HepG2 (cell line): Measurements from ENCODE around the gene ZMAT1. TPM values are rescaled to one million over a fixed set of nuclear protein-coding genes. Genes with fewer than 3 reads are reported as not detected.

ENCODE experiments used
- ATAC-seq: fragments of 200-7000 bp; cut with Tn5 transposase; 3 replicates; pipeline ENCODE4 v1.9.1; 2020; ENCODE audit warnings: mild to moderate bottlenecking, moderate library complexity
- BruUV-seq: library from RNA; stranded (reverse); fragments of 400-500 nt; replicated peaks from 2 replicates; lab custom pipeline; 2021; lab: Mats Ljungman, UMichigan
- CTCF ChIA-PET: fragments of 300-600 bp; formaldehyde crosslinking; extraction: SDS; loops from one replicate; lab custom pipeline; 2021; ENCODE audit warnings: low total read pairs, inconsistent platforms, low intra/inter-chr PET ratio; lab: Yijun Ruan, JAX
- POLR2A ChIA-PET: fragments of 350-600 bp; sonication (Branson Sonifier 250); formaldehyde crosslinking; loops from one replicate; lab custom pipeline; 2020; ENCODE audit warnings: antibody characterized with exemption, inconsistent platforms; lab: Yijun Ruan, JAX
- DNase-seq: peaks from one replicate; pipeline ENCODE4 v3.0.0-alpha.2; 2015; ENCODE audit warnings: low spot score
- FAIRE-seq: peaks from 3 replicates; lab custom pipeline; 2011; peaks lifted over from hg19 to GRCh38; lab: Jason Lieb, UNC
- H2AFZ ChIP-seq: one replicate; pipeline ENCODE4 v1.6.1; 2011; ENCODE audit warnings: low read length, inconsistent platforms
- H3K27ac ChIP-seq: fragments of 300-600 bp; 3 replicates; pipeline ENCODE4 v1.8.0; 2011; ENCODE audit warnings: mixed run types, mild to moderate bottlenecking, mixed read lengths, low read length, inconsistent platforms; ENCODE audit not compliant: insufficient read depth; ENCODE audit errors: extremely low read length
- H3K27me3 ChIP-seq, 2 experiments: fragments of 200-600 bp in 1 of 2; 2 replicates in 1 of 2; 3 replicates in 1 of 2; pipeline versions ENCODE4 v1.6.0 to v1.8.0; 2011; ENCODE audit warnings: low read length in 2 of 2, mild to moderate bottlenecking in 2 of 2, moderate library complexity in 2 of 2, inconsistent platforms in 1 of 2; ENCODE audit not compliant: insufficient read depth in 2 of 2, control insufficient read depth in 1 of 2
- H3K36me3 ChIP-seq, 2 experiments: fragments of 200-600 bp in 1 of 2; replicated peaks in 1 of 2; 2 replicates in 1 of 2; 3 replicates in 1 of 2; pipeline versions ENCODE4 v1.5.1 to v1.8.0; 2011; ENCODE audit warnings: low read length in 2 of 2, inconsistent platforms in 1 of 2; ENCODE audit not compliant: insufficient read depth in 2 of 2, control insufficient read depth in 1 of 2
- H3K4me1 ChIP-seq: 2 replicates; pipeline ENCODE4 v1.5.1; 2012; ENCODE audit warnings: low read length, inconsistent platforms; ENCODE audit not compliant: insufficient read depth
- H3K4me2 ChIP-seq: 2 replicates; pipeline ENCODE4 v1.6.0; 2011; ENCODE audit warnings: low read depth, low read length, inconsistent platforms
- H3K4me3 ChIP-seq, 3 experiments: fragments of 200-600 bp in 1 of 3; sonication (generic), shearing (Covaris generic) in 1 of 3; replicated peaks in 1 of 3; 2 replicates each; pipeline ENCODE4 v1.5.1; 2011 to 2016; ENCODE audit warnings: low read length in 3 of 3, inconsistent platforms in 2 of 3, low read depth in 2 of 3, mild to moderate bottlenecking in 2 of 3, control low read depth in 1 of 3, mixed read lengths in 1 of 3; ENCODE audit not compliant: insufficient read depth in 1 of 3
- H3K79me2 ChIP-seq: one replicate; pipeline ENCODE4 v1.6.1; 2011; ENCODE audit warnings: low read length, inconsistent platforms; ENCODE audit not compliant: insufficient read depth
- H3K9ac ChIP-seq: 2 replicates; pipeline ENCODE4 v1.6.0; 2011; ENCODE audit warnings: mild to moderate bottlenecking, low read depth, low read length, inconsistent platforms; ENCODE audit not compliant: insufficient read depth
- H3K9me3 ChIP-seq: 2 replicates; pipeline ENCODE4 v1.5.1; 2012; ENCODE audit warnings: mild to moderate bottlenecking, low read length
- H4K20me1 ChIP-seq: 2 replicates; pipeline ENCODE4 v1.6.0; 2011; ENCODE audit warnings: inconsistent platforms, mild to moderate bottlenecking, low read length, moderate library complexity; ENCODE audit not compliant: insufficient read depth
- CBX5 ChIP-seq: sonication (generic); formaldehyde crosslinking; IDR thresholded peaks from 2 replicates; pipeline ENCODE4 v1.4.0; 2020; ENCODE audit warnings: missing genetic modification reagents, borderline replicate concordance
- DDIT3 ChIP-seq: sonication (generic); formaldehyde crosslinking; IDR thresholded peaks from 2 replicates; pipeline ENCODE4 v1.4.0; 2020; ENCODE audit warnings: mild to moderate bottlenecking, missing genetic modification reagents
- EED ChIP-seq: sonication (generic); formaldehyde crosslinking; IDR thresholded peaks from 2 replicates; pipeline ENCODE4 v1.5.0; 2020; ENCODE audit warnings: mild to moderate bottlenecking, missing genetic modification reagents
- FOXO4 ChIP-seq: sonication (generic); formaldehyde crosslinking; conservative IDR thresholded peaks from 2 replicates; pipeline ENCODE4 v1.8.1; 2023; ENCODE audit warnings: missing genetic modification reagents
- GMEB1 ChIP-seq: sonication (generic); formaldehyde crosslinking; IDR thresholded peaks from 2 replicates; pipeline ENCODE4 v1.5.1; 2020; ENCODE audit warnings: missing genetic modification reagents, mild to moderate bottlenecking, borderline replicate concordance
- GPN1 ChIP-seq: sonication (generic); formaldehyde crosslinking; IDR thresholded peaks from 2 replicates; pipeline ENCODE4 v1.5.1; 2020; ENCODE audit warnings: missing genetic modification reagents, borderline replicate concordance
- NR2C2 ChIP-seq: sonication (generic); formaldehyde crosslinking; IDR thresholded peaks from 2 replicates; pipeline ENCODE4 v1.4.0; 2020; ENCODE audit warnings: missing genetic modification reagents, mild to moderate bottlenecking, moderate library complexity, borderline replicate concordance
- THAP8 ChIP-seq: sonication (generic); formaldehyde crosslinking; IDR thresholded peaks from 2 replicates; pipeline ENCODE4 v1.5.1; 2020; ENCODE audit warnings: missing genetic modification reagents, mild to moderate bottlenecking, borderline replicate concordance
- THAP9 ChIP-seq: sonication (generic); formaldehyde crosslinking; IDR thresholded peaks from 2 replicates; pipeline ENCODE4; 2020; ENCODE audit warnings: missing genetic modification reagents, mild to moderate bottlenecking, borderline replicate concordance
- UBTF ChIP-seq: sonication (generic); formaldehyde crosslinking; IDR thresholded peaks from 2 replicates; pipeline ENCODE4 v1.4.0; 2020; ENCODE audit warnings: mild to moderate bottlenecking, missing genetic modification reagents
- ZNF598 ChIP-seq: sonication (generic); formaldehyde crosslinking; IDR thresholded peaks from 2 replicates; pipeline ENCODE4 v1.5.1; 2020; ENCODE audit warnings: mild to moderate bottlenecking, missing genetic modification reagents, borderline replicate concordance
- ZNF713 ChIP-seq: sonication (generic); formaldehyde crosslinking; IDR thresholded peaks from 2 replicates; pipeline ENCODE4 v1.4.0; 2020; ENCODE audit warnings: mild to moderate bottlenecking, missing genetic modification reagents
- ZNF784 ChIP-seq: sonication (generic); formaldehyde crosslinking; IDR thresholded peaks from 2 replicates; pipeline ENCODE4 v1.5.1; 2020; ENCODE audit warnings: missing genetic modification reagents, mild to moderate bottlenecking, borderline replicate concordance
- WGBS: methylation state at CpG from one replicate; pipeline ENCODE4 v1.1.6; 2017; ENCODE audit warnings: low lambda C conversion rate; 5-methylcytosine and 5-hydroxymethylcytosine counted together
- in situ Hi-C: cut with HindIII; loops from 2 replicates; pipeline ENCODE4 v1.10.0; 2017; ENCODE audit warnings: low pct_unique_long_range_greater_than_20kb; ENCODE audit not compliant: extremely low pct_ligation_motif_present
- intact Hi-C: fragments of 100-400 bp; cut with micrococcal nuclease; formaldehyde crosslinking; loops from one replicate; pipeline ENCODE4 v1.10.0; 2022; ENCODE audit not compliant: unreplicated experiment
- polyA plus RNA-seq, 8 experiments: library from polyadenylated mRNA; depleted of rRNA in 3 of 8; stranded (reverse) in 7 of 8; unstranded in 1 of 8; fragments of >200 nt; fragmentation: Illumina TruSeq in 4 of 8; extraction: Trizol in 4 of 8; gene quantifications; 2 replicates each; pipeline versions ENCODE4 v1.2.1 to v1.2.3, GENCODE V29; 2011 to 2016; ENCODE audit warnings: low read depth in 4 of 8, missing spikeins in 1 of 8, mixed read lengths in 1 of 8; ENCODE audit not compliant: insufficient read depth in 1 of 8
- total RNA-seq, 5 experiments: library from RNA; depleted of rRNA; stranded (reverse); fragments of >200 nt; fragmentation: Illumina TruSeq; extraction: Trizol; gene quantifications; 2 replicates each; pipeline ENCODE4 v1.2.3, GENCODE V29; 2016; ENCODE audit warnings: low read depth in 1 of 5

ZMAT1 gene
- total and polyA plus RNA-seq, 2 of the 13 experiments (the other 11 are each of a cell fraction or from before 2014, with no cell fraction given) = 0.01 to 0.02 TPM

- ChIA-PET POLR2A (no interaction called here), CTCF (no interaction called here)
- H3K9me3 ChIP-seq = no peaks in the 10 kb centered on the region
- H3K9ac ChIP-seq = no peak overlapping the region
- DNase-seq (no peak), ATAC-seq (no peak), FAIRE-seq (no peak)
- no peak overlapping the region for H3K4me3 ChIP-seq
- no peaks in the 10 kb centered on the region for H3K4me1 ChIP-seq
- intact Hi-C loops = no loop called here
- no peaks in the 10 kb centered on the region for H3K36me3 ChIP-seq
- no peaks in the 10 kb centered on the region for H3K27me3 ChIP-seq
- H3K79me2 ChIP-seq = no peaks in the 10 kb centered on the region
- no peak overlapping the region for H2AFZ ChIP-seq
- TF ChIP-seq ZNF713 (CRISPR knock-in tag) = no peak
- TF ChIP-seq THAP9 = no peak
- TF ChIP-seq THAP8 = no peak
- no peak for TF ChIP-seq GPN1
- no peak for TF ChIP-seq EED (CRISPR knock-in tag)
- TF ChIP-seq FOXO4 (CRISPR knock-in tag) = no peak
- no peak for TF ChIP-seq ZNF598 (CRISPR knock-in tag)
- TF ChIP-seq DDIT3 (CRISPR knock-in tag) = no peak
- TF ChIP-seq UBTF = no peak
- no peak for TF ChIP-seq NR2C2 (CRISPR knock-in tag)
- no peak for TF ChIP-seq ZNF784 (CRISPR knock-in tag)
- TF ChIP-seq CBX5 (CRISPR knock-in tag) = no peak
- no peak for TF ChIP-seq GMEB1
- H3K4me2 ChIP-seq = no peak overlapping the region
- in situ Hi-C loops = no loop called here
- no TSS peak for BruUV-seq
- WGBS = 0% methylated on average over 1 of the region's 1 CpG
- H4K20me1 ChIP-seq = no peaks in the 10 kb centered on the region
- no peak overlapping the region for H3K27ac ChIP-seq
Measured at GRCh38 chrX:101918751-101919150, 13.1 kb downstream of the ZMAT1 start.
